Gastroesophageal sphincter (tissue), 3 donors: ENCODE results near the gene LYRM1.

ENCODE experiments used
- CTCF ChIP-seq, 4 experiments: fragments of 200-600 bp in 2 of 4; fragments of 450-650 bp in 2 of 4; sonication (generic) in 1 of 4; IDR thresholded peaks; one replicate each; pipeline ENCODE4 v1.5.1; 2017 to 2019; ENCODE audit warnings: antibody characterized with exemption in 4 of 4, mild to moderate bottlenecking in 2 of 4, moderate library complexity in 2 of 4
- POLR2A ChIP-seq, 2 donors: fragments of 450-650 bp; IDR thresholded peaks; one replicate each; pipeline ENCODE4 v1.6.1; 2017; ENCODE audit warnings: antibody characterized with exemption in 2 of 2, mild to moderate bottlenecking in 2 of 2, moderate library complexity in 1 of 2

GRCh38 chr16:20910781-20911321 lies 10.3 kb downstream of the LYRM1 start:
- TF ChIP-seq CTCF (IDR thresholded peaks at IDR 0.05) (no peak), POLR2A (IDR thresholded peaks at IDR 0.05) (no peak)
